Measurements from ENCODE around the gene CRIP3.
"Not testable (repeated sequence)": the region's sequence is repeated elsewhere in the genome, so short reads cannot be mapped to it uniquely, and the experiment has no call there.

CRIP3 gene

DNA sequence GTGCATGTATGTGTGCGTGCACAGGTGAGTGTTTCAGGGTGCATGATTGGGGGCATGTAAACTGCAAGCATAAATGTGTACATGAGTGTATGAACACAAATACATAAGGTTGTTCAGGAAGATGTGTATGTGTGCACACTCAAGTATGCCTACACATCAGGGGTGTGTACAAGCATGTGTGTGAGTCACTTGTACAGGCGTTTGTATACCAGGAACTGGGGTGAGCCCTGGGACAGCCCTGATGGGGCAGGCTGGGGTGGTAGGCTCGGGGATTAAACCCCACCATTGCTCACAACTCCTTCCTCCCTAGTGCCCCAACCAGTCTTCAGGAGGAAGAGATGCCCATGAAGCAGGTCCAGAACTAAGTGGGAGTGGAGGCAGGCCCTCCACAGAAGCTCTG lies 4.3 kb downstream of the CRIP3 start:
- Histone ChIP-seq H2BK120ac (ENCODE audit: insufficient read depth, low read length, poor library complexity) (no peak overlapping the region), H2AK5ac (ENCODE audit: low read length) (no peak overlapping the region), H3K27me3 (ENCODE audit: insufficient read depth, low read length) (no peaks in the 10 kb centered on the region), H3K36me3 (ENCODE audit: control insufficient read depth in 1 of 2, insufficient read depth in 2 of 2, low read length in 2 of 2) (no peaks in the 10 kb centered on the region), H4K91ac (ENCODE audit: low read depth, low read length) (no peak overlapping the region), H3K4me2 (ENCODE audit: low read length) (no peak overlapping the region), H3K4me3 (ENCODE audit: low read depth, low read length) (no peak overlapping the region), H3K27ac (ENCODE audit: low read depth, low read length) (no peak overlapping the region), H3K79me2 (ENCODE audit: control insufficient read depth, insufficient read depth, low read length, poor library complexity) (no peaks in the 10 kb centered on the region), H2BK12ac (ENCODE audit: low read length) (no peak overlapping the region), H2AFZ (ENCODE audit: insufficient read depth, low read length, poor library complexity) (no peak overlapping the region), H3K4ac (ENCODE audit: low read depth, low read length) (no peak overlapping the region), H4K12ac (ENCODE audit: low read depth, low read length) (no peak overlapping the region), H4K8ac (ENCODE audit: low read depth, low read length) (no peak overlapping the region), H2BK5ac (ENCODE audit: low read depth, low read length, poor library complexity) (no peak overlapping the region), H3K9ac (ENCODE audit: low read length) (no peak overlapping the region), H3K4me1 (ENCODE audit: control insufficient read depth in 1 of 2, insufficient read depth in 2 of 2, low read length in 2 of 2) (peaks cover 0 to 4% of the 10 kb centered on the region in 2 experiments), H3K23ac (ENCODE audit: low read length) (no peak overlapping the region), H3K79me1 (ENCODE audit: low read length) (no peaks in the 10 kb centered on the region), H3K18ac (ENCODE audit: low read length) (no peak overlapping the region), H3K9me3 (ENCODE audit: insufficient read depth, low read depth, low read length) (no peaks in the 10 kb centered on the region), H3K14ac (ENCODE audit: low read length) (no peak overlapping the region)
- WGBS (ENCODE audit: extremely low coverage, insufficient coverage, insufficient read length), result no CpG with 5 or more reads among the region's 3 CpGs
- DNase-seq, result no peak

DNA sequence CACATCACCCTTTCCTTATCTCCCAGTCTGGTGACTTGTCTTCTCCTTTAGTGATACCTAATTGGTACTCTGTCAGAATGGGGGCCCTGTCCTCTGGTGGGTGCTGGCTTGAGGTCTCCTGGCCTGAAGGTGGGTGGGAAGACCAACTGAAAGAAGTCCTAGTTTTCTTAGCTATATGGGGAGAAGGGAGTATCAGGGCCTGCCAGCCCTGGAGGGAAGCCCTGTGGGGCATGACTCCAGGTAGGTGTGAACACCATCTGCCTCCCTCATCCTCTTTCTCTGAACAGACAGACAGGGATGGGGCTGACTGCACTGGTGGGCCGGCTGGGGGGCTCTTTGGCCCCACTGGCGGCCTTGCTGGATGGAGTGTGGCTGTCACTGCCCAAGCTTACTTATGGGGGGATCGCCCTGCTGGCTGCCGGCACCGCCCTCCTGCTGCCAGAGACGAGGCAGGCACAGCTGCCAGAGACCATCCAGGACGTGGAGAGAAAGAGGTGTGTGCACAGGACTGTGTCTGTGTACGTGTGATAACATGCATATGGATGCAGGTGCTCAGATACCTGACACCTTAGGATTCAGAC lies 4.8 kb downstream of the CRIP3 start:
- Histone ChIP-seq H3K27me3 (ENCODE audit: insufficient read depth, low read length) (no peaks in the 10 kb centered on the region), H3K27ac (ENCODE audit: low read depth, low read length) (no peak overlapping the region), H3K4ac (ENCODE audit: low read depth, low read length) (no peak overlapping the region), H3K23ac (ENCODE audit: low read length) (no peak overlapping the region), H2BK5ac (ENCODE audit: low read depth, low read length, poor library complexity) (no peak overlapping the region), H2AK5ac (ENCODE audit: low read length) (no peak overlapping the region), H3K9me3 (ENCODE audit: insufficient read depth, low read depth, low read length) (no peaks in the 10 kb centered on the region), H2BK120ac (ENCODE audit: insufficient read depth, low read length, poor library complexity) (no peak overlapping the region), H3K79me1 (ENCODE audit: low read length) (no peaks in the 10 kb centered on the region), H4K91ac (ENCODE audit: low read depth, low read length) (no peak overlapping the region), H3K4me2 (ENCODE audit: low read length) (no peak overlapping the region), H4K12ac (ENCODE audit: low read depth, low read length) (no peak overlapping the region), H2AFZ (ENCODE audit: insufficient read depth, low read length, poor library complexity) (no peak overlapping the region), H3K14ac (ENCODE audit: low read length) (no peak overlapping the region), H3K9ac (ENCODE audit: low read length) (no peak overlapping the region), H3K4me3 (ENCODE audit: low read depth, low read length) (no peak overlapping the region), H3K79me2 (ENCODE audit: control insufficient read depth, insufficient read depth, low read length, poor library complexity) (no peaks in the 10 kb centered on the region), H3K18ac (ENCODE audit: low read length) (no peak overlapping the region), H3K36me3 (ENCODE audit: control insufficient read depth in 1 of 2, insufficient read depth in 2 of 2, low read length in 2 of 2) (no peaks in the 10 kb centered on the region), H2BK12ac (ENCODE audit: low read length) (no peak overlapping the region), H3K4me1 (ENCODE audit: control insufficient read depth in 1 of 2, insufficient read depth in 2 of 2, low read length in 2 of 2) (peaks cover 0 to 4% of the 10 kb centered on the region in 2 experiments), H4K8ac (ENCODE audit: low read depth, low read length) (no peak overlapping the region)
- WGBS (ENCODE audit: extremely low coverage, insufficient coverage, insufficient read length), result no CpG with 5 or more reads among the region's 8 CpGs
- no peak for DNase-seq

DNA sequence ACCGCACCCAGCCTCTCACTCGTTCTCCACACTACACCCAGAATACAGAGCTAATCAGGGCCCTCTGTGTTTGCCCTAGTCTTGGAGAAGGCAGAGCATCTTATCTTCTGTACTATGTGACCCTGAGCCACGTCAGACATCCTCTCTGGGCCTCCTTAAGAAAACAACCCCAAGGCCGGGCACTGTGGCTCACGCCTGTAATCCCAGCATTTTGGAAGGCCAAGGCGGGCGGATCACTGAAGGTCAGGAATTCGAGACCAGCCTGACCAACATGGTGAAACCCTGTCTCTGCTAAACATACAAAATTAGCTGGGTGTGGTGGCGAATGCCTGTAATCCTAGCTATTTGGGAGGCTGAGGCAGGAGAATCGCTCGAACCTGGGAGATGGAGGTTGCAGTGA lies 5.6 kb downstream of the CRIP3 start:
- DNase-seq; H4K91ac ChIP-seq (ENCODE audit: low read depth, low read length); H3K4ac ChIP-seq (ENCODE audit: low read depth, low read length); H3K4me3 ChIP-seq (ENCODE audit: low read depth, low read length); H3K4me2 ChIP-seq (ENCODE audit: low read length); H3K27ac ChIP-seq (ENCODE audit: low read depth, low read length); H3K9me3 ChIP-seq (ENCODE audit: insufficient read depth, low read depth, low read length); H2BK12ac ChIP-seq (ENCODE audit: low read length); H4K8ac ChIP-seq (ENCODE audit: low read depth, low read length); H3K27me3 ChIP-seq (ENCODE audit: insufficient read depth, low read length); H2AK5ac ChIP-seq (ENCODE audit: low read length); H3K9ac ChIP-seq (ENCODE audit: low read length); H3K79me2 ChIP-seq (ENCODE audit: control insufficient read depth, insufficient read depth, low read length, poor library complexity); H2AFZ ChIP-seq (ENCODE audit: insufficient read depth, low read length, poor library complexity); H3K18ac ChIP-seq (ENCODE audit: low read length); H3K36me3 ChIP-seq (ENCODE audit: control insufficient read depth in 1 of 2, insufficient read depth in 2 of 2, low read length in 2 of 2); H3K4me1 ChIP-seq (ENCODE audit: control insufficient read depth in 1 of 2, insufficient read depth in 2 of 2, low read length in 2 of 2); H2BK5ac ChIP-seq (ENCODE audit: low read depth, low read length, poor library complexity); H4K12ac ChIP-seq (ENCODE audit: low read depth, low read length); H3K14ac ChIP-seq (ENCODE audit: low read length); H3K79me1 ChIP-seq (ENCODE audit: low read length); H2BK120ac ChIP-seq (ENCODE audit: insufficient read depth, low read length, poor library complexity); H3K23ac ChIP-seq (ENCODE audit: low read length): not testable (repeated sequence)
- WGBS (ENCODE audit: extremely low coverage, insufficient coverage, insufficient read length), result no CpG with 5 or more reads among the region's 11 CpGs

DNA sequence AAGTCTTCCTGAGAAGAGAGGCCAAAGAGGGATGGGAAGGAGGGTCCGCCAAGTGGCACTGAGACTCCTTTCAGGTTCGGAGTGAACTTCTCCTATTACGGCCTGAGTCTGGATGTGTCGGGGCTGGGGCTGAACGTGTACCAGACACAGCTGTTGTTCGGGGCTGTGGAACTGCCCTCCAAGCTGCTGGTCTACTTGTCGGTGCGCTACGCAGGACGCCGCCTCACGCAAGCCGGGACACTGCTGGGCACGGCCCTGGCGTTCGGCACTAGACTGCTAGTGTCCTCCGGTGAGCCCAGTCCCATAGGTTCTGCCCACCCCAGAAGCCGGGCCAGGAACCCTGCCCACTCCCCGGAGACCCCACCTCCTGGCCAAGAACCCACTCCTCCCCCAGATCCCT lies 6.5 kb downstream of the CRIP3 start:
- Histone ChIP-seq H3K36me3 (ENCODE audit: control insufficient read depth in 1 of 2, insufficient read depth in 2 of 2, low read length in 2 of 2) (no peaks in the 10 kb centered on the region), H3K23ac (ENCODE audit: low read length) (no peak overlapping the region), H3K79me2 (ENCODE audit: control insufficient read depth, insufficient read depth, low read length, poor library complexity) (no peaks in the 10 kb centered on the region), H4K8ac (ENCODE audit: low read depth, low read length) (no peak overlapping the region), H3K4me3 (ENCODE audit: low read depth, low read length) (no peak overlapping the region), H4K91ac (ENCODE audit: low read depth, low read length) (no peak overlapping the region), H3K4me2 (ENCODE audit: low read length) (no peak overlapping the region), H3K18ac (ENCODE audit: low read length) (no peak overlapping the region), H2BK12ac (ENCODE audit: low read length) (no peak overlapping the region), H2BK120ac (ENCODE audit: insufficient read depth, low read length, poor library complexity) (no peak overlapping the region), H3K9me3 (ENCODE audit: insufficient read depth, low read depth, low read length) (peaks cover 4% of the 10 kb centered on the region), H3K9ac (ENCODE audit: low read length) (no peak overlapping the region), H3K27ac (ENCODE audit: low read depth, low read length) (no peak overlapping the region), H2AK5ac (ENCODE audit: low read length) (no peak overlapping the region), H3K14ac (ENCODE audit: low read length) (no peak overlapping the region), H2BK5ac (ENCODE audit: low read depth, low read length, poor library complexity) (no peak overlapping the region), H3K4me1 (ENCODE audit: control insufficient read depth in 1 of 2, insufficient read depth in 2 of 2, low read length in 2 of 2) (no peaks in the 10 kb centered on the region), H3K4ac (ENCODE audit: low read depth, low read length) (no peak overlapping the region), H4K12ac (ENCODE audit: low read depth, low read length) (no peak overlapping the region), H2AFZ (ENCODE audit: insufficient read depth, low read length, poor library complexity) (no peak overlapping the region), H3K79me1 (ENCODE audit: low read length) (no peaks in the 10 kb centered on the region), H3K27me3 (ENCODE audit: insufficient read depth, low read length) (no peaks in the 10 kb centered on the region)
- DNase-seq, result no peak
- no CpG with 5 or more reads among the region's 19 CpGs for WGBS (ENCODE audit: extremely low coverage, insufficient coverage, insufficient read length)

Data from trophoblast cell (in vitro differentiated cells and primary cell).